Right lobe of liver (tissue), 6 donors: ENCODE measurements around the gene CDHR2. TPM values are rescaled to one million over a fixed set of nuclear protein-coding genes. Genes with fewer than 3 reads are reported as not detected.

Source experiments
- ATAC-seq, 4 donors: fragments of 200-7000 bp; cut with Tn5 transposase; one replicate each; pipeline ENCODE4 v1.9.1; 2020; ENCODE audit warnings: mild to moderate bottlenecking in 4 of 4, moderate library complexity in 4 of 4
- DNase-seq, 3 donors: peaks; one replicate each; pipeline ENCODE4 v3.0.0-alpha.2; 2020
- H3K27ac ChIP-seq, 3 donors: fragments of 200-600 bp; one replicate each; pipeline ENCODE4 v1.8.0; 2022
- H3K27me3 ChIP-seq, 2 donors: fragments of 200-600 bp; one replicate each; pipeline ENCODE4 v1.8.0; 2022
- H3K36me3 ChIP-seq, 4 donors: fragments of 200-600 bp; sonication (generic) in 1 of 4; one replicate each; pipeline versions ENCODE4 v1.5.1 to v1.8.0; 2017 to 2022; ENCODE audit warnings: control low read depth in 1 of 4
- H3K4me1 ChIP-seq, 4 donors: fragments of 200-600 bp; sonication (generic) in 1 of 4; one replicate each; pipeline versions ENCODE4 v1.5.1 to v1.8.0; 2017 to 2022; ENCODE audit warnings: control low read depth in 1 of 4
- H3K4me3 ChIP-seq, 3 donors: fragments of 200-600 bp; one replicate each; pipeline ENCODE4 v1.8.0; 2022
- H3K9me3 ChIP-seq, 4 donors: fragments of 200-600 bp; sonication (generic) in 1 of 4; one replicate each; pipeline versions ENCODE4 v1.5.1 to v1.8.0; 2017 to 2022; ENCODE audit warnings: control low read depth in 1 of 4
- POLR2A ChIP-seq: fragments of 450-650 bp; IDR thresholded peaks from one replicate; pipeline ENCODE4 v1.6.1; 2017; ENCODE audit warnings: antibody characterized with exemption, mild to moderate bottlenecking
- WGBS: methylation state at CpG from one replicate; pipeline ENCODE4 v1.1.6; 2018; ENCODE audit warnings: low coverage, low lambda C conversion rate; ENCODE audit not compliant: insufficient coverage; ENCODE audit errors: missing lambda C conversion rate; 5-methylcytosine and 5-hydroxymethylcytosine counted together
- intact Hi-C, 2 donors: fragments of 100-400 bp; cut with DNase I; formaldehyde crosslinking; loops; one replicate each; pipeline versions ENCODE4 v1.11.2 to v1.14.1; 2022
- total RNA-seq, 6 experiments: library from RNA; depleted of rRNA in 2 of 6; stranded (reverse); fragments of >200 nt in 2 of 6; fragmentation: NEBNext Ultra II Directional in 3 of 6; extraction: Animal tissue kit (Norgen Biotek cat#: 25700) in 3 of 6; gene quantifications; one replicate each; pipeline versions ENCODE4 v1.1.0 to v1.2.4, GENCODE V29; 2016 to 2023
- TF ChIP-seq, protein P1 (sequence below), 4 donors: fragments of 200-600 bp in 3 of 4; fragments of 450-650 bp in 1 of 4; IDR thresholded peaks; one replicate each; pipeline versions ENCODE4 v1.5.1 to v1.8.0; 2016 to 2022; ENCODE audit warnings: antibody characterized with exemption in 4 of 4, mild to moderate bottlenecking in 2 of 4
- donor health status: DM: no; HTN: yes; CAD: no.
- donor health status: DM: no; HTN: no; CAD: no.
- donor health status: DM: no; HTN: no; CAD: no.
- donor health status: DM: no; HTN: yes; CAD: no.
- donor health status: DM: no; HTN: yes; CAD: no.

CDHR2 gene
- total RNA-seq, 6 experiments from 2014 or later, result 6.8 to 89.2 (median 41.2) TPM

DNA sequence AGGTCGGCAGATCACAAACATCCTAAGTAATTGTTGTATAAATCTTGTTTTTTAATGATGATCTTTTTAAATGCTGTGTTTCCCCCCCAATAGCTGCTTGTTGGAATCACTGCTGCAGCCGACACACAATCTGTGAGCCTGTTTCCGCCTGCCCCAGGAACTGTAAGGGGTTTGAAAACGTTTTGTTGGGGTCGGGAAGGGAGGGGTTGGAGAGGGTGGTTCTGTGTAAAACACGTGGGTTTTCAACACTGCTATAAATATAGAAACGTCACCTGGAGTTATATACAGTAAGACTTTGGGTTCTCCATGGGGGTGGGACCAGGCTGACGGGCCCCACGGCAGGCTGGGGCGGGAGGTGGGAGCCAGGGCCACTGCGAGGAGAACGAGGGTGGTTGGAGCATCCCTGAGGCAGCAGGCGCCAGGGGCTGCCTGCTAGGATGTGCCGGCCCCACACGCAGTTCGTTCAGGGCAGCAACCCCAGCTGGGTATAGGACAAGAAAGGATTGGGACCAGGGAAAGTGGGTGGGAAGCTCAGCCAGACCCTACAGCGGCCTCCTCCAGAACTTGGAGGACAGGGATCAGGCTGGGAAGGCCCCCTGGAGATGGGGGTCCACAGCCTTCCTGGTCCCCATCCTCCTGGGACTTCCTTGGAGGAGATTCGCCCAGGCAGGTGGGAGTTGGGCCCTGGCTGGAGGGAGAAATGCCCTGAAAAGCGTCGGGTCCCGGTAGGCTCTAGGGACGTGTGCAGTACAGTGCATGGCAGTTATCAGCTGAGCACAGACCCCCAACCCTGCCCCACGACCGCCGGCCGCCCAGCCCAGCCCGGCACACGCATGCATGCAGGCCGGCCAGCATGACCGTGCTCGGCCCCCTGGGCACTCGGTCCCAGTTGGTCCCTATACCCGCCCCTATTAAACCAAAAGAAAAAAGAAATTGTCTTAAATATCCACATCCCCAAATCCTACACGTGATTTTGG is 21.6 kb upstream of the CDHR2 start:
- Histone ChIP-seq H3K27ac (no peak overlapping the region), H3K4me1 (no peaks in the 10 kb centered on the region), H3K9me3 (no peaks in the 10 kb centered on the region), H3K4me3 (no peak overlapping the region), H3K27me3 (no peaks in the 10 kb centered on the region), H3K36me3 (peaks cover 0 to 35% (median 14%) of the 10 kb centered on the region in 4 donors)
- DNase-seq (no peak), ATAC-seq (no peak)
- intact Hi-C loops, result no loop called here
- WGBS, result 69% methylated on average over 8 of the region's 34 CpGs
- TF ChIP-seq, protein P1, sequence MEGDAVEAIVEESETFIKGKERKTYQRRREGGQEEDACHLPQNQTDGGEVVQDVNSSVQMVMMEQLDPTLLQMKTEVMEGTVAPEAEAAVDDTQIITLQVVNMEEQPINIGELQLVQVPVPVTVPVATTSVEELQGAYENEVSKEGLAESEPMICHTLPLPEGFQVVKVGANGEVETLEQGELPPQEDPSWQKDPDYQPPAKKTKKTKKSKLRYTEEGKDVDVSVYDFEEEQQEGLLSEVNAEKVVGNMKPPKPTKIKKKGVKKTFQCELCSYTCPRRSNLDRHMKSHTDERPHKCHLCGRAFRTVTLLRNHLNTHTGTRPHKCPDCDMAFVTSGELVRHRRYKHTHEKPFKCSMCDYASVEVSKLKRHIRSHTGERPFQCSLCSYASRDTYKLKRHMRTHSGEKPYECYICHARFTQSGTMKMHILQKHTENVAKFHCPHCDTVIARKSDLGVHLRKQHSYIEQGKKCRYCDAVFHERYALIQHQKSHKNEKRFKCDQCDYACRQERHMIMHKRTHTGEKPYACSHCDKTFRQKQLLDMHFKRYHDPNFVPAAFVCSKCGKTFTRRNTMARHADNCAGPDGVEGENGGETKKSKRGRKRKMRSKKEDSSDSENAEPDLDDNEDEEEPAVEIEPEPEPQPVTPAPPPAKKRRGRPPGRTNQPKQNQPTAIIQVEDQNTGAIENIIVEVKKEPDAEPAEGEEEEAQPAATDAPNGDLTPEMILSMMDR (IDR thresholded peaks at IDR 0.05), result no peak
- TF ChIP-seq POLR2A, result no peak

DNA sequence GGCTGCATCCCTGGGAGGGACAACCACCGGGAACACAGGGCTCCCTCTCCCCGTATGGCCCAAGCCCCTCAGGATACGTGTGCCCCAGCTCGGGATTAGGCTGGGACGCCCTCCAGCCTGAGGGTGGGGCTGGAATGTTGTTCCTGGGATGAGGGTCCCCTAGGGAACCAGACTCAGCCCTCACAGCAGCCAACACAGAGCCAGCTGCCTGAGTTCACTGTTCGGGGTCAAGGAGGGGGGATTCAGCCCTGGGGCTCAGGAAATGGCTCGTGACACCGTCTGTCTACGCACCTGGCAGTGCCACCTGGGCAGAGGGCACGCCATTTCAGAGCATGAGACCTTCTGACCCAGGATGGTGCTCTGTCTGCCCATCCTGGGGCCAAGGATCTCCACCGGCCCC is 20.8 kb upstream of the CDHR2 start:
- intact Hi-C loops, result no loop called here
- Histone ChIP-seq H3K4me3 (no peak overlapping the region), H3K4me1 (peaks cover 0 to 7% (median 3%) of the 10 kb centered on the region in 4 donors), H3K9me3 (no peaks in the 10 kb centered on the region), H3K27ac (no peak overlapping the region), H3K36me3 (peaks cover 0 to 35% (median 14%) of the 10 kb centered on the region in 4 donors), H3K27me3 (no peaks in the 10 kb centered on the region)
- ATAC-seq, result no peak
- DNase-seq, result no peak
- no peak for TF ChIP-seq POLR2A
- TF ChIP-seq, protein P1 (IDR thresholded peaks at IDR 0.05), result no peak
- no CpG with 5 or more reads among the region's 11 CpGs for WGBS

GRCh38 chr5:176528761-176529115 is 20.4 kb upstream of the CDHR2 start:
- ATAC-seq (no peak), DNase-seq (no peak)
- H3K27ac ChIP-seq, result no peak overlapping the region
- no peaks in the 10 kb centered on the region for H3K9me3 ChIP-seq
- no peak overlapping the region for H3K4me3 ChIP-seq
- H3K4me1 ChIP-seq, result peaks cover 0 to 11% (median 7%) of the 10 kb centered on the region in 4 donors
- 83% methylated on average over 1 of the region's 17 CpGs for WGBS
- no peaks in the 10 kb centered on the region for H3K27me3 ChIP-seq
- H3K36me3 ChIP-seq, result peaks cover 0 to 35% (median 14%) of the 10 kb centered on the region in 4 donors
- intact Hi-C loops, result no loop called here
- TF ChIP-seq POLR2A, result no peak
- TF ChIP-seq, protein P1 (IDR thresholded peaks at IDR 0.05), result no peak

DNA sequence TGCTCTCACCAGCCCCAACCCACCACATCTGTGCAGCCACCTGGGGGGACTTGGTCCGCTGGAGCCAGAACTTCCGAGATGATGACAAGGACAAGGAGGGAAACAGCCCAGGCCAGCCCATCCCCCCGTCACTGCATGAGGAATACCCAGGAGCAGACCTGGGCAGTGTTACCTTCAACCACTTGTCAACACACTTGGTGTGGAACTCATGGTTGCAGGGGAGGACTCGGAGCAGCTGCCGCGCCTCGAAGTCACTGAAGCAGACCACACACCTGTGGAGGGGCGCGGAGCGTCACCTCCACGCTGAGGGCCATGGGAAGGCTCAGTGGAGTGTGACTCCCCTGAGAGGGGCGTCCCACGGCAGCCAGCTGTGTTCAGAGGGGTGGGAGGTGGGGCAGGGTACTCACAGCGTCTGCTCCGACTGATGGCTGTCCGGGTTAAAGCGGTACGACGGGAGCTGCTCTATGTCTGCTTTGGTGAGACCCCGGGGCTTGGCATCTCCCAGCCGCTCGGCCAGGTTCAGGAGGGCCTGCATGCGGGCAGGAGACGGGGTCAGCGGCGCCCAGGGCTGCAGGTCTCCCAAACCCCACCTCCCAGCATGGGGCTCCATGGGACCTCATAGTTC is 19.9 kb upstream of the CDHR2 start:
- no peak for DNase-seq
- TF ChIP-seq POLR2A, result no peak
- TF ChIP-seq, protein P1 (IDR thresholded peaks at IDR 0.05), result no peak
- H3K27ac ChIP-seq, result no peak overlapping the region
- no peaks in the 10 kb centered on the region for H3K27me3 ChIP-seq
- no peak for ATAC-seq
- H3K9me3 ChIP-seq, result no peaks in the 10 kb centered on the region
- peaks cover 0 to 35% (median 14%) of the 10 kb centered on the region in 4 donors for H3K36me3 ChIP-seq
- intact Hi-C loops, result no loop called here
- H3K4me1 ChIP-seq, result peaks cover 0 to 16% (median 11%) of the 10 kb centered on the region in 4 donors
- 60% methylated on average over 2 of the region's 26 CpGs for WGBS
- no peak overlapping the region for H3K4me3 ChIP-seq
